KOPT-K1 (cell line): ENCODE measurements around the gene DACT1.

ENCODE experiments used
- H3K27ac ChIP-seq: fragments of 200-600 bp; sonication (generic); 2 replicates; pipeline ENCODE4 v1.5.1; 2016; ENCODE audit warnings: antibody characterized with exemption, mild to moderate bottlenecking, low read depth, low read length; ENCODE audit not compliant: poor library complexity, severe bottlenecking
- H3K36me3 ChIP-seq: fragments of 200-600 bp; sonication (generic); 2 replicates; pipeline ENCODE4 v1.5.1; 2017; ENCODE audit warnings: antibody characterized with exemption, mild to moderate bottlenecking, low read length, moderate library complexity; ENCODE audit not compliant: insufficient read depth
- H3K9me3 ChIP-seq: fragments of 200-600 bp; sonication (generic); 2 replicates; pipeline ENCODE4 v1.5.1; 2017; ENCODE audit warnings: antibody characterized with exemption, low read length, mild to moderate bottlenecking; ENCODE audit not compliant: insufficient read depth, poor library complexity, severe bottlenecking

DACT1 gene

GRCh38 chr14:58643366-58643765 is 5.6 kb downstream of the DACT1 start:
- Histone ChIP-seq H3K9me3 (peaks cover 3% of the 10 kb centered on the region), H3K36me3 (no peaks in the 10 kb centered on the region), H3K27ac (no peak overlapping the region)

GRCh38 chr14:58645641-58646040 is 7.9 kb downstream of the DACT1 start:
- Histone ChIP-seq H3K9me3 (no peaks in the 10 kb centered on the region), H3K36me3 (no peaks in the 10 kb centered on the region), H3K27ac (no peak overlapping the region)

GRCh38 chr14:58646479-58646878 is 8.7 kb downstream of the DACT1 start:
- Histone ChIP-seq H3K36me3 (no peaks in the 10 kb centered on the region), H3K9me3 (no peaks in the 10 kb centered on the region), H3K27ac (no peak overlapping the region)

- H3K9me3 ChIP-seq: no peaks in the 10 kb centered on the region
- H3K36me3 ChIP-seq: no peaks in the 10 kb centered on the region
- H3K27ac ChIP-seq: no peak overlapping the region
Measured at GRCh38 chr14:58647777-58648176, 10.0 kb downstream of the DACT1 start.

- Histone ChIP-seq H3K36me3 (no peaks in the 10 kb centered on the region), H3K27ac (no peak overlapping the region), H3K9me3 (no peaks in the 10 kb centered on the region)
Measured at GRCh38 chr14:58650857-58651256, 13.1 kb downstream of the DACT1 start.

- H3K9me3 ChIP-seq: no peaks in the 10 kb centered on the region
- no peaks in the 10 kb centered on the region for H3K36me3 ChIP-seq
- no peak overlapping the region for H3K27ac ChIP-seq
Measured at GRCh38 chr14:58656671-58657411, 19.1 kb downstream of the DACT1 start.

GRCh38 chr14:58659061-58659460 is 21.3 kb downstream of the DACT1 start:
- Histone ChIP-seq H3K9me3 (no peaks in the 10 kb centered on the region), H3K27ac (no peak overlapping the region), H3K36me3 (no peaks in the 10 kb centered on the region)

GRCh38 chr14:58659846-58660245 is 22.1 kb downstream of the DACT1 start:
- Histone ChIP-seq H3K27ac (no peak overlapping the region), H3K36me3 (no peaks in the 10 kb centered on the region), H3K9me3 (no peaks in the 10 kb centered on the region)

- Histone ChIP-seq H3K36me3 (no peaks in the 10 kb centered on the region), H3K9me3 (no peaks in the 10 kb centered on the region), H3K27ac (no peak overlapping the region)
Measured at GRCh38 chr14:58660407-58660806, 22.6 kb downstream of the DACT1 start.

- Histone ChIP-seq H3K27ac (no peak overlapping the region), H3K36me3 (no peaks in the 10 kb centered on the region), H3K9me3 (no peaks in the 10 kb centered on the region)
Measured at GRCh38 chr14:58662018-58662417, 24.3 kb downstream of the DACT1 start.

- no peaks in the 10 kb centered on the region for H3K36me3 ChIP-seq
- no peaks in the 10 kb centered on the region for H3K9me3 ChIP-seq
- H3K27ac ChIP-seq: no peak overlapping the region
Measured at GRCh38 chr14:58662759-58663158, 25.0 kb downstream of the DACT1 start.

GRCh38 chr14:58663494-58664111 is 25.8 kb downstream of the DACT1 start:
- Histone ChIP-seq H3K27ac (no peak overlapping the region), H3K36me3 (no peaks in the 10 kb centered on the region), H3K9me3 (no peaks in the 10 kb centered on the region)

GRCh38 chr14:58665773-58666500 is 28.2 kb downstream of the DACT1 start:
- Histone ChIP-seq H3K27ac (no peak overlapping the region), H3K36me3 (no peaks in the 10 kb centered on the region), H3K9me3 (no peaks in the 10 kb centered on the region)

- H3K9me3 ChIP-seq: no peaks in the 10 kb centered on the region
- H3K27ac ChIP-seq: no peak overlapping the region
- H3K36me3 ChIP-seq: no peaks in the 10 kb centered on the region
Measured at GRCh38 chr14:58666737-58667136, 29.0 kb downstream of the DACT1 start.

GRCh38 chr14:58667900-58668299 is 30.1 kb downstream of the DACT1 start:
- Histone ChIP-seq H3K9me3 (no peaks in the 10 kb centered on the region), H3K27ac (no peak overlapping the region), H3K36me3 (no peaks in the 10 kb centered on the region)
